ENCODE measurements around the gene CHSY1. TPM values are rescaled to one million over a fixed set of nuclear protein-coding genes. Genes with fewer than 3 reads are reported as not detected.

The CHSY1 gene
- total RNA-seq, 6 experiments from 2014 or later: 29.2 to 44.2 (median 40.0) TPM

GRCh38 chr15:101239724-101240136 is 12.1 kb downstream of the CHSY1 start:
- no peaks in the 10 kb centered on the region for H3K9me3 Mint-ChIP-seq
- no peak overlapping the region for H3K4me3 Mint-ChIP-seq
- peaks cover 45% of the 10 kb centered on the region for H3K4me1 Mint-ChIP-seq (ENCODE audit: low read depth)
- H3K36me3 Mint-ChIP-seq (ENCODE audit: low read depth): peaks cover 18% of the 10 kb centered on the region
- TF ChIP-seq CTCF (IDR thresholded peaks at IDR 0.05): no peak
- H3K27ac Mint-ChIP-seq: peak overlapping the region; percentile 33; the same call in 1 of the 2 replicates
- peaks cover 1% of the 10 kb centered on the region for H3K27me3 Mint-ChIP-seq (ENCODE audit: insufficient read depth)
- no peak for DNase-seq

GRCh38 chr15:101237251-101237650 is 14.6 kb downstream of the CHSY1 start:
- no peaks in the 10 kb centered on the region for H3K9me3 Mint-ChIP-seq
- peaks cover 21% of the 10 kb centered on the region for H3K4me1 Mint-ChIP-seq (ENCODE audit: low read depth)
- peaks cover 31% of the 10 kb centered on the region for H3K36me3 Mint-ChIP-seq (ENCODE audit: low read depth)
- no peak for TF ChIP-seq CTCF (IDR thresholded peaks at IDR 0.05)
- H3K4me3 Mint-ChIP-seq: no peak overlapping the region
- DNase-seq: no peak
- H3K27ac Mint-ChIP-seq: no peak overlapping the region
- peaks cover 1% of the 10 kb centered on the region; the same call in 1 of the 2 replicates for H3K27me3 Mint-ChIP-seq (ENCODE audit: insufficient read depth)

- no peak for DNase-seq
- TF ChIP-seq CTCF (IDR thresholded peaks at IDR 0.05): no peak
- H3K27ac Mint-ChIP-seq: no peak overlapping the region
- H3K4me3 Mint-ChIP-seq: no peak overlapping the region
- H3K9me3 Mint-ChIP-seq: no peaks in the 10 kb centered on the region
- H3K4me1 Mint-ChIP-seq (ENCODE audit: low read depth): no peaks in the 10 kb centered on the region; the same call in 1 of the 2 replicates
- H3K27me3 Mint-ChIP-seq (ENCODE audit: insufficient read depth): peaks cover 1% of the 10 kb centered on the region
- peaks cover 52% of the 10 kb centered on the region for H3K36me3 Mint-ChIP-seq (ENCODE audit: low read depth)
These were observed 18.1 kb downstream of the CHSY1 start for GRCh38 chr15:101233651-101234280.

- DNase-seq: no peak
- no peak for TF ChIP-seq CTCF (IDR thresholded peaks at IDR 0.05)
- Mint-ChIP-seq H3K36me3 (ENCODE audit: low read depth) (peaks cover 63% of the 10 kb centered on the region), H3K4me3 (no peak overlapping the region), H3K27ac (no peak overlapping the region), H3K27me3 (ENCODE audit: insufficient read depth) (peaks cover 1% of the 10 kb centered on the region), H3K9me3 (no peaks in the 10 kb centered on the region), H3K4me1 (ENCODE audit: low read depth) (peaks cover 7% of the 10 kb centered on the region)
These were observed 19.2 kb downstream of the CHSY1 start for GRCh38 chr15:101232677-101233076.

GRCh38 chr15:101228313-101228712 is 23.5 kb downstream of the CHSY1 start:
- Mint-ChIP-seq H3K27ac (peak overlapping the region; percentile 45; the same call in 1 of the 2 replicates), H3K4me3 (no peak overlapping the region), H3K9me3 (no peaks in the 10 kb centered on the region), H3K27me3 (ENCODE audit: insufficient read depth) (no peaks in the 10 kb centered on the region; the same call in 1 of the 2 replicates), H3K4me1 (ENCODE audit: low read depth) (peaks cover 30% of the 10 kb centered on the region), H3K36me3 (ENCODE audit: low read depth) (peaks cover 58% of the 10 kb centered on the region)
- TF ChIP-seq CTCF (IDR thresholded peaks at IDR 0.05): no peak
- no peak for DNase-seq

Measured in HFFc6 (cell line).